Muscle of back (tissue), 11 donors: ENCODE measurements around the gene NUP210L. TPM values are rescaled to one million over a fixed set of nuclear protein-coding genes. Genes with fewer than 3 reads are reported as not detected.
"Not testable (repeated sequence)": the region's sequence is repeated elsewhere in the genome, so short reads cannot be mapped to it uniquely, and the experiment has no call there.

Source experiments
- DNase-seq, 3 donors: peaks; one replicate each; pipeline versions ENCODE4 v3.0.0 to v3.0.0-alpha.2; 2013
- polyA plus RNA-seq, 10 donors: library from polyadenylated mRNA; unstranded; fragments of 120-200 nt; gene quantifications; one replicate each; pipeline ENCODE4 v1.2.1, GENCODE V29; 2013; ENCODE audit not compliant: insufficient read length in 10 of 10

NUP210L gene
- polyA plus RNA-seq, 10 donors, result 0.07 to 0.18 (median 0.09) TPM; not detected in 4

DNA sequence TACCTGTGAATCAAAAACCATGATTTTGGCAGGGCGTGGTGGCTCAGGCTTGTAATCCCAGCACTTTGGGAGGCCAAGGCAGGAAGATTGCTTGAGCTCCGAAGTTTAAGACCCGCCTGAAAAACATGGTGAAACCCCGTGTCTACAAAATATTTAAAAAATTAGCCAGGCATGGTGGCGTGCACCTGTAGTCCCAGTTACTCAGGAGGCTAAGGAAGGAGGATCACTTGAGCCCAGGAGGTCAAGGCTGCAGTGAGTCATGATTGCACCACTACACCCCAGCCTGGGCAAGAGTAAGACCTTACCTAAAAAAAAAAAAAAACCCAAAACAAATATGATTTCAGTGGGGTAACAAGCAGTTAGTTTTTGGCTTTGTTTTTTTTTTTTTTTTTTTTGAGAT lies 54.7 kb downstream of the NUP210L start:
- DNase-seq, result not testable (repeated sequence)

DNA sequence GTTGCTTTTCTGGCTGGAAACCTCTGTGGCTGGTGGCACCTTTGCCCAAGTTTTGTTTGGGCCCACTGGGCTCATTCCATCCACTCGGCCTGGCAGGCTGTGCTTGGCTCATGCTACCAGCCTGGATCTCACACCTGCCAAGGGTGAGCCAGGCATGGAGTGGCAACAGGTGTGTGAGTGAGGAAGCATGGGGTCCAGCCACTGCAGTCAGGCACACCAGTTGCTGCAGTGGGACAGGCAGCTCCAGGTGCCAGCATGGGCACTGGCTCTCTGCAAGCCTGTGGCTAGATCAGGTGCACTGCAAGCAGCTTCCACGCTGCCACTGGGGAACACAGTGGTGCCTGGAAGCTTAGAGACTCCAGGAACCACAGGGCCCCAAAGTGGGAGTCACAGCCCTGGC lies 57.0 kb downstream of the NUP210L start:
- no peak for DNase-seq

DNA sequence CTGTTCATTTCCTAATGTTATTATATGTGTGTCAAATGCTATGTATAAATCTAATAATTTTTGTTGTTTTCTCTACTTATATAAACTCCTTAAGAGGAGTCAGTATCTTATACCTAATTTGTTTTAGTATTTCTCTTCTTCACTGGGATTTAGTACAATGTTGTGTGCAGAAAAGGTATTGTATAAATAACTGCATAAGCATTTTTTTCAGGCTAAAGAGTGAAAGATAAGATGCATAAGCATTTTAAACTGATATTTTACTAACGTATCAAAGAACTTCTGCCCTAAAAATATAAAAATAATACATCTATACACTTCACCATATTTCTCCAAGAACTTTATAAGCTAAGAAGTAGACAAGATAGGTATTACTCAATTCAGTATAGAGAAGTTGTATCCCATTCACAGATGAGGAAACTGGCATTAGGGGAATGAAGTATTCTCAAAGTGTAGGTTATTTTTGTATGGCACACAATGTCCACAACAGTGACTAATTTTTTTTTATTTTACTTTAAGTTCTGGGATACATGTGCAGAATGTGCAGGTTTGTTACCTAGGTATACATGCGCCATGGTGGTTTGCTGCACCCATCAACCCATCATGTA lies 59.3 kb downstream of the NUP210L start:
- no peak for DNase-seq

DNA sequence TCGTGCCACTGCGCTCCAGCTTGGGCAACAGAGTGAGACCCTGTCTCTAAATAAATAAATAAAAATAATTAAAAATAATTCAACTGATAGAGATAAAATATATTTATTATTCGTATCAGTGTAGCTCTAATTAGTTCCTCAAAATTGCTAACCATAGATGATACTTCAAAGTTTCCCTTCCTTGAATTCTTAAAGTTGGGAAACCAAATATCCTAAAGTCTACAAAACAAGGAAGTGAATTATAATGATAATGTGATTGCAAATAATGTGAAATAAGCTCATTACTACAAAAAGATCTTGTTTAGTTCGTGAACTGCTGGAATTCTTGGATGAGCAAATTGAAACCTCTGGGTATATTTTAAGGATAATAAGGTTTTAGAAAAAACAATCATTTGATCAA lies 60.5 kb downstream of the NUP210L start:
- DNase-seq, result no peak

DNA sequence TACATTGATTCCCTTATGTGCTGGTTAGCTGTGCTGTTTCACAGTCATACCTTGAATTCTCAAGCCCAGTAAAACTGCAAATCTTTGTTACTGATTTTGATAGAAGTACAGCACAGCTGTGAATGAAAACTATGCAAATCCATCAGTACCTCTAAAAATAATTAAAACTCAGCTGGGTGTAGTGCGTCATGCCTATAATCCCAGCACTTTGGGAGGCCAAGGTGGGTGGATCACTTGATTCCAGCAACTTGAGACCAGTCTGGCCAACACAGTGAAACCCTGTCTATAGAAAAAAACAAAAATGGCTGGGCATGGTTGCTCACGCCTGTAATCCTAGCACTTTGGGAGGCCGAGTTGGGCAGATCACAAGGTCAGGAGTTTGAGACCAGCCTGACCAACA lies 61.2 kb downstream of the NUP210L start:
- DNase-seq, result no peak

DNA sequence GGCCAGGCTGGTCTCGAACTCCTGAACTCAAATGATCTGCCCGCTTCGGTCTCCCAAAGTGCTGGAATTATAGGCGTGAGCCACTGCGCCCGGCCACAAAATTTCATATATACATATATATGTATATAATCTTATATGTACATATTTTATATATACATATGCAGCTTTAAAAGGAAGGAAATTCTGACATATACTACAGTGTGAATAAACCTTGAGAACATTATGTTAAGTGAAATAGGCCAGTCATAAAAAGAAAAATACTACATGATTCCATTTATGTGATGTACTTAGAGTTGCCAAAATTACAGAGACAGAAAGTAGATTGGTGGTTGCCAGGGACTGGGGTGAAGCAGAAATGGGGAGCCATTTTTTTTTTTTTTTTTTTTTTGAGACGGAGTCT lies 63.2 kb downstream of the NUP210L start:
- no peak for DNase-seq

DNA sequence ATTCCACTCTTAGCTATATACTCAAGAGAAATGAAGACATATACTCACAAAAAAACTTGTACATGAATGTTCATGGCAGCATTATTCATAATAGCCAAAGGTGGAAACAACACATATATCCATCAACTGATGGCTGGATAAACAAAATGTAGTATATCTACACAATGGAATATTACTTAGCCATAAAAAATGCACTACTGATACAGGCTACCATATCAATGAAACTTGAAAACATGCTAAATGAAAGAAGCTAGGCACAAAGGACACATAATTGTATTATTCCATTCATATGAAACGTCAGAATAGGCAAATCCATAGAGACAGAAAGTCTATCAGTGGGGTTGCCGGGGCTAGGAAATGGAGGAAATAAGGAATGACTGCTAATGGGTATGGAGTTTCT lies 67.3 kb downstream of the NUP210L start:
- no peak for DNase-seq

DNA sequence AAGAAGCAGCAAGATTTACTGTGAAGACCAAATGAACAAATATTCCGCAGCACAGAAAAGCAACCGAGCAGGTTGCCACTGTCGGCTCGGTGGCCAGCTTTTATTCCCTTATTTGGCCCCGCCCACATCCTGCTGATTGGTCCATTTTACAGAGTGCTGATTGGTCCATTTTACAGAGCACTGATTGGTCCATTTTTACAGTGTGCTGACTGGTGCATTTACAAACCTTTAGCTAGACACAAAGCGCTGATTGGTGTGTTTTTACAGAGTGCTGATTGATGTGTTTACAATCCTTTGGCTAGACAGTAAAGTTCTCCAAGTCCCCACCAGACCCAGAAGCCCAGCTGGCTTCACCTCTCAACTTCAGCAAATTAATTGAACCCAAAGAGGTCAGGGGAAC lies 71.8 kb downstream of the NUP210L start:
- not testable (repeated sequence) for DNase-seq

DNA sequence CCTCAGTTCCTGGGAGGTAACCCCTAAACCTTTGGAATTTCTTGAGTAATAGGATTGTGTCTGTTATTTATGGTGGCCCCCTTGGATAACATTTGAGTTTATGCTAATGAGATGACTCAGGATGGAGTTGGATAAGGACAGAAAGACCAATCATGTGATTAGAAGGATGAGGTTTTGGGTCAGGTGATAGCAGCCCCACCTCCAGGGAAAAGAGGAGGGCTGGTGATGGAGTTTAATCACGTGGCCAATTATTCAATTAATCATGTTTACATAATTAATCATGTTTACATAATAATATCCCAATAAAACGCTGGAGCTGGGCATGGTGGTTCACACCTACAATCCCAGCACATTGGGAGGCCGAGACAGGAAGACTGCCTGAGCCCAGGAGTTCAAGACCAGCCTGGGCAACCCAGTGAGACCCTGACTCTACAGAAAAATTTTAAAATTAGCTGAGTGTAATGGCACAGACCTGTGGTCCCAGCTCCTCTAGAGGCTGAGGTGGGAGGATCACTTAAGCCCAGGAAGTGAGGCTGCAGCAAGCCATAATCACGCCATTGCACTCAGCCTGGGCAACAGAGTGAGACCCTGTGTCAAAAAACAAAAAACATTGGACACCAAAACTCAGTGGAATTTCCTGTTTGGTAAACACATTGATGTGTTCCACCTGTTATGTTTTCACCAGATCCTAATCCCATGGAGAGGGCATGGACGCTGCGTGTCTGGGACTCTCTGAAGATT lies 73.3 kb downstream of the NUP210L start:
- DNase-seq, result no peak

DNA sequence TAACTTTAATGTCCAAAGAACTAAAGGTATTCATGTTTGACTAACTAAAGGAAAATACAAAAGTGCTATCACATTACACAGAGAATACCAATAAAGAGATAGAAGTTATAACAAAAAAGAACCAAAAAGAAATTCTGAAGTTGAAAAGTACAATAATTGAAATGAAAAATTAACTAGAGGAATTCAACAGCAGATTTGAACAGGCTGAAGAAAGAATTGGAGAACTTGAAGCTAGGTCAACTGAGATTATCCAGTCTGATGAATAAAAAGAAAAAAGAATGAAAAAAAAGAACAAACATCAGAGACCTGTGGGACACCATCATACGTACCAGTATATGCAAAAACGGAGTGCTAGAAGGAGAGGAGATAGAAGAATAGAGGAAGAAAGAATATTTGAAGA lies 78.5 kb downstream of the NUP210L start:
- no peak for DNase-seq

DNA sequence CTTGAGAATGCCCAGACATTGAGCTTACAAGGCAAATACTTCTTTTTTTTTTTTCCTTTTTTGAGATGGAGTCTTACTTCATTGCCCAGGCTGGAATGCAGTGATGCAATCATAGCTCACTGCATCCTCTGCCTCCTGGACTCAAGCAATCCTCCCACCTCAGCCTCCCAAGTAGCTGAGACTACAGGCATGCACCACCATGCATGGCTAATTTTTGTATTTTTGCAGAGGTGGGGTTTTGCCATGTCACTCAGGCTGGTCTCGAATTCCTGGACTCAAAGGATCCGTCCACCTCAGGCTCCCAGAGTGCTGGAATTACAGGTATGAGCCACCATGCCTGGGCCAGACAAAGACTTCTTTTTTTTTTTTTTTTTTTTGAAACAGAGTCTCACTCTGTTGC lies 79.1 kb downstream of the NUP210L start:
- no peak for DNase-seq

DNA sequence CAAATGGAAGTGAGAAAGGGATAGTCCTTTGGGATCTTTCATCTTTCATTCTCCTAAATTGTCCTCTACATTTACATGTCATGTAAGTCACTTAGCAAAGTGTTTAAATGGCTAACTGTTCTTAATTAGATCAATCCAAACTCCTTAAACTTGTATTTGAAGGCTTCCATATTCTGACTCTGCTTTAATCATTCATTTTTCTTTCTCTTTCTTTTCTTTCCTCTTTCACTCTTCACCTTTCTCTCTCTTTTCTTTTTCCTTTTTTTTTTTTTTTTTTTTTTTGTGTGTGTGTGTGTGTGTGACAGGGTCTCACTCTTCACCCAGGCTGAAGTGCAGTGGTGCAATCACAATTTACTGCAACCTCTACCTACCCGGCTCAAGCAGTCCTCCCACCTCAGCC lies 92.6 kb downstream of the NUP210L start:
- no peak for DNase-seq

DNA sequence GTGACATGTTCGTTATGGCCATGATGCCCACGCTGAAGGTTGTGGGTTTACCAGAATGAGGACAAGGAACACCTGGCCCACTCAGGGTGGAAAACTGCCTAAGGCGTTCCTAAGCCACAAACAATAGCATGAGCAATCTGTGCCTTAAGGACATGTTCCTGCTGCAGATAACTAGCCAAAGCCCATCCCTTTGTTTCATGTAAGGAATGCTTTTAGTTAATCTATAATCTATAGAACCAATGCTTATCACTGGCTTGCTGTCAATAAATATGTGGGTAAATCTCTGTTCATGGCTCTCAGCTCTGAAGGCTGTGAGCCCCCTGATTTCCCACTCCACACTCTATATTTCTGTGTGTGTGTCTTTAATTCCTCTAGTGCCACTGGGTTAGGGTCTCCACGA lies 107.4 kb downstream of the NUP210L start:
- not testable (repeated sequence) for DNase-seq

DNA sequence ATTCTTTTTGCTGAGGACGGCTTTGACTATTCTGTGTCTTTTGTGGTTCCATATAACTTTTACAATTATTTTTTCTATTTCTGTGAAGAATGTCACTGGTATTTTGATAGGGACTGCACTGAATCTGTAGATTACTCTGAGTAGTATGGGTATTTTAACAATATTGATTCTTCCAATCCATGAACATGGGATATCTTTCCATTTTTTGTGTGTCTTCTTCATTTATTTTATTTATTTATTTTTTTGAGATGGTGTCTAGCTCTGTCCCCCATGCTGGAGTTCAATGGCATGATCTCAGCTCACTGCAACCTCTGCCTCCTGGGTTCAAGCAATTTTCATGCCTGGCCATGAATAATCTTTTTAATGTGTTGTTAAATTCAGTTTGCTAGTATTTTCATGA lies 121.2 kb downstream of the NUP210L start:
- DNase-seq, result not testable (repeated sequence)

DNA sequence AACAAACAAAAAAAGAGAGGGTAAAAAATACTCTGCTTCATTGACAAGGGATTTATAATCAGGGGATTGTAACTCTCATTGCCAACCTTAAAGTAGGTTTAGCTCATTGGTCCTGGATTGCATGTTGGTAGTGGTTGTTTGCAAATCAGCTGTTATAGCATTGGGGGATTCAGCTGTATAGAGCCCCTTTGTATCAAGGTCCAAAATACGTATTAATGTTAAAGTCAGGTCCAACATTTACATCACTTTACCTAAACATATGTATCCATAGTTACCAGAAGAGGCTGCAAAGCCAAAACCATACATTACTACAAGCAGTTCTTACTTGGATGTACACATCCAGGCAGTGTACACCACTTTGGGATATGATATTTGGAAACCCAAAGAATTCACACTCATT lies 134.9 kb downstream of the NUP210L start:
- no peak for DNase-seq

DNA sequence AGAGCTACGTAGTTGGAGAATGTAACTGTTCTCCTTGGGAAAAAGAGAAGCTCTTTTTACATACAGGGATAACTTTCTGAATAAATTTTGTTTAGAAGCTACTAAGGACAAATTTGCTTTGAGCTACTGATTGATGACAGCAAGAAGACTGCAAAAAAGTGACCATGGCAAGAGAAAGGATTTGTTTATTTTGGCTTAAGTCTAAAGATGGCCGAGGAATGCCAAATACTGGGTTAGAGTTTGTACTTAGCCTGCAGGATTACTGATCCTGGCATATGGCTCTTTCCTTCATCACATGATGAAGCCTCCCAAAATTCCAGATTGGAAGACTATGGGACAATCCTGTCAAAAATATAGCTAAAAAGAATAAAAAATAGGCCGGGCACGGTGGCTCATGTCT lies 135.6 kb downstream of the NUP210L start:
- no peak for DNase-seq

DNA sequence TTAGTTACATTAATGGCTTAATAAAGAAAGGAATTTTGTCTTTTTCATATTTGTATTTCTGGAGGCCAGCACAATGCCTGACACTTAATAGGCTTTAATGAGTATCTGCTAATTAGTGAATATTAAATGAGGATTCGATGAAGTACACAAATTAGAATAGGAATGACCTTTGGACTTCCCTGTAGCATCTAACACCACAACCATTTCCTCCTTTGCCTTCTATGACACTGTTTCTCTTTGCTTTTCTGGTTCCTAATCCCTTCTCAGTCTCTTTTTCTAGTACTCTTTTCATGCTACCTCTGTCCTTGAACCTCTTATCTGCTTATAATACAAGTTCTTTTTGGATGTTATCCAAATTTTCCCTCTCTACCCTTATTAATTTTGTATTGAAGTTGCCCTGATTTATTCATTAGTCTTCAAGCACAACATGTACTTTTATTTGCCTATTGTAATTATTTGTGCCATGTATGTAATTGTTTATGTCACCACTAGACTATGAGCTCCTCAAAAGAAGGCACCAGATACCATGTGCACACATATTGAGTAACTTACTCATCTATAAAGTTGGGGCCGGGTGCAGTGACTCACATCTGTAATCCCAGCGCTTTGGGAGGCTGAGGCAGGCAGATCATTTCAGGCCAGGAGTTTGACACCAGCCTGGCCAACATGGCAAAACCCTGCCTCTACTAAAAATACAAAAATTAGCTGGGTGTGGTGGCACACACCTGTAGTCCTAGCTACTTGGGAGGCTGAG lies 140.5 kb downstream of the NUP210L start:
- no peak for DNase-seq

DNA sequence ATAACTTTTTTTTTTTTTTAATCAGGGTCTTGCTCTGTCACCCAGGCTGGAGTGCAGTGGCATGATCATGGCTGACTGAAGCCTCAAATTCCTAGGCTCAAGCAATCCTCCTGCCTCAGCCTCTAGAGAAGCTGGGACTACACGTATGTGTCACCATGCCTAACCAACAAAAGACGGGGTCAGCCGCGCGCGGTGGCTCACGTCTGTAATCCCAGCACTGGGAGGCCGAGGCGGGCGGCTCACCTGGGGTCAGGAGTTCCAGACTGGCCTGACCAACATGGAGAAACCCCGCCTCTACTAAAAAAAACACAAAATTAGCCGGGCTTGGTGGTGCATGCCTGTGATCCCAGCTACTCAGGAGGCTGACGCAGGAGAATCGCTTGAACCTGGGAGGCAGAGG lies 142.3 kb downstream of the NUP210L start:
- DNase-seq, result not testable (repeated sequence)

DNA sequence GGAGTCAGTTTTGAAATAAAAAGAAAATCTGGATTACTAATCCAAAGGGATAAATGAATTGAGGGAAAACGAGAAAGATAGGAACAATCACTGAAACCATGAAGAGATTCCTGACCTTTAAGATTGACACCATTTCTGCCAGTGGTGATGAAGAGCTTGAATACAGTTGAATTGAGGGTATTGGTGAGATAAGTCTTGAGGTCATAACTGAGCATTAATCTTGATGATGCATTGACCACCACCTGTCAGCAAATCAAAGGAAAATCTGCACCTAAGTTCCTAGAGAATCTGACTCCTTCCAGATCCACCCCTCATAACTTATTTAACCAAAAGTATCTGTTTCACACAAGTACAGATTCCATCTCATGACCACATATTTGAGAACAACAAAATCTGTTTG lies 142.7 kb downstream of the NUP210L start:
- DNase-seq, result no peak

DNA sequence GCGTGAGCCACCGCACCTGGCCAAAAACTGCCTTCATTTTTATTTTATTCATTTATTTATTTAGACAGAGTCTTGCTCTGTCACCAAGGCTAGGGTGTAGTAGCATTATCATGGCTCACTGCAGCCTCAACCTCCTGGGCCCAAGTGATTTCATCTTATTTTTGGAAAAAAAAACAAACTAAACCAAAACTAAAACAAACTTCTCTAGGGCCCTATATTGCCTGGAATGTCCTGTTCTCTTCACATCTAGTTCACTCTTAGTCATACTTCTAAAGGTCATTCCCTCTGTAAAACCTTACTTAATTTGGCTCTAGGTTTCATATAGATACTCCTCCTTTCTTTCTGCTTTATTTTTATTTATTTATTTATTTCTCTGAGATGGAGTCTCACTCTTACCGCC lies 148.7 kb downstream of the NUP210L start:
- DNase-seq, result no peak

DNA sequence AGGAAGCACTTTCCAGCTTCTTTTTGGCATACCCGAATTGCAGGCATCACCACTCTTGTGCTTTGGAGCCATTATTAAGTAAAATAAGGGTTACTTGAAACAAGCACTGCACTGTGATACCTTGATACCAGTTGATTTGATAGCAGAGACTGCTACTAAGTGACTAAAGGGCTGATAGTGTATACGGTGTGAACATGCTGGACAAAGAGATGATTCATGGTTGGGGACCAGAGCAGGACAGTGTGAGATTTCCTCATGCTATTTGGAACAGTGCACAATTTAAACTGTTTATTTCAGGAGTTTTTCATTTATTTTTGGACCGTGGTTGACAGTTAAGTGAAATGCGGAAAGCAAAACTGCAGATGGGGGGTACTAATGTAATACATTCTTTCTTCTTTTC lies 154.5 kb downstream of the NUP210L start:
- no peak for DNase-seq

DNA sequence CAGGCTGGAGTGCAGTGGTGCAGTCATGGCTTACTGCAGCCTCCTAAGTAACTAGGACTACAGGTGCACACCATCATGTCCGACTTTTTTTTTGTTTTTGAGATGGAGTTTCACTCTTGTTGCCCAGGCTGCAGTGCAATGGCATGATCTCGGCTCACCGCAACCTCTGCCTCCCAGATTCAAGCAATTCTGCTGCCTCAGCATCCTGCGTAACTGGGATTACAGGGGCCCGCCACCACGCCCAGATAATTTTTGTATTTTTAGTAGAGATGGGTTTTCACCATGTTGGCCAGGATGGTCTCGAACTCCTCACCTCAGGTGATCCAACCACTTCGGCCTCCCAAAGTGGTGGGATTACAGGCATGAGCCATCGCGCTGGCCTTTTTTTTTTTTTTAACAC lies 158.0 kb downstream of the NUP210L start:
- DNase-seq, result not testable (repeated sequence)

DNA sequence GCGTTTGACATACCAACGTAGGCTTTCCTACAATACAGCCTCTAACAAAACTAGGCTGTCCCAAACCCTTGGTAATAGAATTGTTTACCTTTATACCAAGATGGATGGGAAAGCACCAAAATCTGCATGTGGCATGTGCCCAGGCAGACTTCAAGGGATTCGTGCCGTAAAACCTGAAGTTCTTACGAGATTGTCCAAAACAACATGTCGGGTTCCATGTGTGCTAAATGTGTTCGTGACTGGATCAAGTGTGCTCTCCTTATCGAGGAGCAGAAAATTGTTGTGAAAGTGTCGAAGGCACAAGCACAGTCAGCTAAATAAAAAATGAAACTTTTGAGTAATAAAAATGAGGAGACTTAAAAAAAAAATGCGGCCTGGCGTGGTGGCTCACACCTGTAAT lies 159.2 kb downstream of the NUP210L start:
- no peak for DNase-seq
